Endothelial cell of umbilical vein (primary cell): ENCODE data around the gene TUFM. TPM values are rescaled to one million over a fixed set of nuclear protein-coding genes. Genes with fewer than 3 reads are reported as not detected.

Experiments used
- BruUV-seq: library from RNA; stranded (reverse); fragments of 400-500 nt; replicated peaks from 2 replicates; lab custom pipeline; 2021; lab: Mats Ljungman, UMichigan
- CTCF ChIA-PET: fragments of 300-600, 350-600 bp; sonication (Branson Sonifier 250); formaldehyde crosslinking; loops from one replicate; lab custom pipeline; 2021; ENCODE audit warnings: antibody characterized with exemption, inconsistent platforms; lab: Charles Lee
- POLR2A ChIA-PET: fragments of 300-600, 350-600 bp; sonication (Branson Sonifier 250); formaldehyde crosslinking; loops from one replicate; lab custom pipeline; 2021; ENCODE audit warnings: antibody characterized with exemption, inconsistent platforms; lab: Charles Lee
- DNase-seq: peaks from one replicate; pipeline ENCODE4 v3.0.0-alpha.2; 2011; ENCODE audit warnings: low read depth, low spot score
- FAIRE-seq: peaks from 2 replicates; lab custom pipeline; 2011; peaks lifted over from hg19 to GRCh38; lab: Jason Lieb, UNC
- H2AFZ ChIP-seq: 2 replicates; pipeline ENCODE4 v1.6.0; 2012; ENCODE audit warnings: low read depth, low read length, control low read depth, inconsistent platforms
- H3K27ac ChIP-seq: 2 replicates; pipeline ENCODE4 v1.5.1; 2011; ENCODE audit warnings: low read depth, mild to moderate bottlenecking, control low read depth, low read length, moderate library complexity; ENCODE audit not compliant: insufficient read depth
- H3K27me3 ChIP-seq, 2 experiments: 2 replicates each; pipeline versions ENCODE4 v1.6.0 to v1.6.1; 2011; ENCODE audit warnings: low read length in 2 of 2, mixed read lengths in 1 of 2; ENCODE audit not compliant: control insufficient read depth in 2 of 2, insufficient read depth in 2 of 2
- H3K36me3 ChIP-seq, 2 experiments: 2 replicates in 1 of 2; 3 replicates in 1 of 2; pipeline ENCODE4 v1.5.1; 2011; ENCODE audit warnings: low read length in 2 of 2, mild to moderate bottlenecking in 1 of 2, moderate library complexity in 1 of 2; ENCODE audit not compliant: control insufficient read depth in 2 of 2, insufficient read depth in 2 of 2; ENCODE audit errors: extremely low read depth in 1 of 2
- H3K4me1 ChIP-seq: 3 replicates; pipeline ENCODE4 v1.5.1; 2011; ENCODE audit warnings: mild to moderate bottlenecking, low read length; ENCODE audit not compliant: control insufficient read depth, insufficient read depth; ENCODE audit errors: extremely low read depth
- H3K4me2 ChIP-seq: 2 replicates; pipeline ENCODE4 v1.6.1; 2011; ENCODE audit warnings: low read length, control low read depth, mixed read lengths; ENCODE audit not compliant: insufficient read depth
- H3K4me3 ChIP-seq, 3 experiments: fragments of 200-600 bp in 1 of 3; sonication (generic), shearing (Covaris generic) in 1 of 3; replicated peaks in 1 of 3; 2 replicates each; pipeline ENCODE4 v1.5.1; 2011 to 2016; ENCODE audit warnings: control low read depth in 3 of 3, low read length in 3 of 3, mild to moderate bottlenecking in 2 of 3, inconsistent platforms in 1 of 3, low read depth in 1 of 3, moderate library complexity in 1 of 3; ENCODE audit not compliant: insufficient read depth in 1 of 3
- H3K79me2 ChIP-seq: 2 replicates; pipeline ENCODE4 v1.6.0; 2012; ENCODE audit warnings: low read length, inconsistent platforms; ENCODE audit not compliant: control insufficient read depth, insufficient read depth
- H3K9ac ChIP-seq: replicated peaks from 2 replicates; pipeline ENCODE3; 2011; ENCODE audit warnings: low read length, control low read depth; ENCODE audit not compliant: insufficient read depth; ENCODE audit errors: extremely low read depth
- H3K9me1 ChIP-seq: replicated peaks from 3 replicates; pipeline ENCODE4 v1.6.0; 2011; ENCODE audit warnings: mild to moderate bottlenecking, low read length; ENCODE audit not compliant: control insufficient read depth, insufficient read depth; ENCODE audit errors: extremely low read depth
- H3K9me3 ChIP-seq: replicated peaks from 2 replicates; pipeline ENCODE4 v1.5.1; 2012; ENCODE audit warnings: low read length, inconsistent platforms; ENCODE audit not compliant: control insufficient read depth, insufficient read depth
- H4K20me1 ChIP-seq: replicated peaks from 2 replicates; pipeline ENCODE3; 2011; ENCODE audit warnings: mild to moderate bottlenecking, low read length; ENCODE audit not compliant: control insufficient read depth, insufficient read depth; ENCODE audit errors: extremely low read depth
- EZH2 ChIP-seq: IDR thresholded peaks from 2 replicates; pipeline ENCODE4 v1.6.1; 2012; ENCODE audit warnings: borderline replicate concordance, low read depth, mild to moderate bottlenecking, moderate library complexity, low read length, inconsistent platforms; ENCODE audit not compliant: severe bottlenecking
- FOS ChIP-seq: IDR thresholded peaks from 2 replicates; pipeline ENCODE4 v1.6.1; 2011; ENCODE audit warnings: mild to moderate bottlenecking, low read length, moderate library complexity, borderline replicate concordance; ENCODE audit not compliant: insufficient read depth
- GATA2 ChIP-seq: IDR thresholded peaks from 2 replicates; pipeline ENCODE4 v1.7.0; 2011; ENCODE audit warnings: low read depth, mild to moderate bottlenecking, moderate library complexity, mixed read lengths, low read length; ENCODE audit not compliant: insufficient read length, insufficient read depth
- JUN ChIP-seq: IDR thresholded peaks from 2 replicates; pipeline ENCODE4 v1.6.1; 2011; ENCODE audit warnings: borderline replicate concordance, low read depth; ENCODE audit not compliant: insufficient read length, insufficient read depth
- MYC ChIP-seq: IDR thresholded peaks from one replicate; pipeline ENCODE4 v1.6.1; 2011; ENCODE audit warnings: mild to moderate bottlenecking, low read depth, low read length
- POLR2A ChIP-seq: IDR thresholded peaks from 2 replicates; pipeline ENCODE4 v1.6.1; 2012; ENCODE audit warnings: low read depth, mild to moderate bottlenecking, control low read depth, low read length
- POLR2AphosphoS5 ChIP-seq: IDR thresholded peaks from 2 replicates; pipeline ENCODE4 v1.6.1; 2012; ENCODE audit warnings: low read depth, mild to moderate bottlenecking, control low read depth, low read length, moderate library complexity; ENCODE audit not compliant: insufficient read depth
- dilution Hi-C: fragments of 300-500 bp; cut with MboI; formaldehyde crosslinking; loops from one replicate; pipeline ENCODE4 v1.15.0; 2019; ENCODE audit warnings: low sequenced_read_pairs; ENCODE audit not compliant: extremely low pct_ligation_motif_present
- intact Hi-C: fragments of 100-400 bp; cut with micrococcal nuclease; formaldehyde crosslinking; loops from one replicate; pipeline ENCODE4 v1.10.0; 2022
- polyA plus RNA-seq, 4 experiments: library from polyadenylated mRNA; depleted of rRNA in 3 of 4; stranded (reverse) in 3 of 4; unstranded in 1 of 4; fragments of >200 nt; gene quantifications; 2 replicates each; pipeline versions ENCODE4 v1.2.1 to v1.2.3, GENCODE V29; 2011 to 2012; ENCODE audit warnings: missing spikeins in 1 of 4
- total RNA-seq: library from RNA; stranded (reverse); gene quantifications from 2 replicates; pipeline ENCODE4 v1.2.3, GENCODE V29; 2021
- TF ChIP-seq, protein P1 (sequence below): IDR thresholded peaks from 2 replicates; pipeline ENCODE4 v1.6.1; 2011; ENCODE audit not compliant: insufficient read depth, insufficient read length
- TF ChIP-seq, protein P2 (sequence below), 2 donors: IDR thresholded peaks; 1 replicate in 1 of 2; 2 replicates in 1 of 2; pipeline ENCODE4 v1.5.1; 2011; ENCODE audit warnings: low read length in 2 of 2, mild to moderate bottlenecking in 2 of 2, moderate library complexity in 2 of 2, control low read depth in 1 of 2, inconsistent platforms in 1 of 2, low read depth in 1 of 2; ENCODE audit not compliant: insufficient read depth in 1 of 2; ENCODE audit errors: extremely low read depth in 1 of 2

Gene TUFM
- total and polyA plus RNA-seq, 2 donors (not counting 3 experiments of a cell fraction or from before 2014, with no cell fraction given) = 186 to 227 TPM

- H2AFZ ChIP-seq = no peak overlapping the region
- TF ChIP-seq, protein P1, sequence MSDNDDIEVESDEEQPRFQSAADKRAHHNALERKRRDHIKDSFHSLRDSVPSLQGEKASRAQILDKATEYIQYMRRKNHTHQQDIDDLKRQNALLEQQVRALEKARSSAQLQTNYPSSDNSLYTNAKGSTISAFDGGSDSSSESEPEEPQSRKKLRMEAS = no peak
- TF ChIP-seq, protein P2, sequence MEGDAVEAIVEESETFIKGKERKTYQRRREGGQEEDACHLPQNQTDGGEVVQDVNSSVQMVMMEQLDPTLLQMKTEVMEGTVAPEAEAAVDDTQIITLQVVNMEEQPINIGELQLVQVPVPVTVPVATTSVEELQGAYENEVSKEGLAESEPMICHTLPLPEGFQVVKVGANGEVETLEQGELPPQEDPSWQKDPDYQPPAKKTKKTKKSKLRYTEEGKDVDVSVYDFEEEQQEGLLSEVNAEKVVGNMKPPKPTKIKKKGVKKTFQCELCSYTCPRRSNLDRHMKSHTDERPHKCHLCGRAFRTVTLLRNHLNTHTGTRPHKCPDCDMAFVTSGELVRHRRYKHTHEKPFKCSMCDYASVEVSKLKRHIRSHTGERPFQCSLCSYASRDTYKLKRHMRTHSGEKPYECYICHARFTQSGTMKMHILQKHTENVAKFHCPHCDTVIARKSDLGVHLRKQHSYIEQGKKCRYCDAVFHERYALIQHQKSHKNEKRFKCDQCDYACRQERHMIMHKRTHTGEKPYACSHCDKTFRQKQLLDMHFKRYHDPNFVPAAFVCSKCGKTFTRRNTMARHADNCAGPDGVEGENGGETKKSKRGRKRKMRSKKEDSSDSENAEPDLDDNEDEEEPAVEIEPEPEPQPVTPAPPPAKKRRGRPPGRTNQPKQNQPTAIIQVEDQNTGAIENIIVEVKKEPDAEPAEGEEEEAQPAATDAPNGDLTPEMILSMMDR (IDR thresholded peaks at IDR 0.05; ENCODE audit: extremely low read depth in 1 of 2, insufficient read depth in 1 of 2, low read depth in 1 of 2, low read length in 2 of 2) = no peak
- TF ChIP-seq POLR2A (no peak), EZH2 (no peak), JUN (no peak), POLR2AphosphoS5 (no peak), MYC (no peak), FOS (no peak), GATA2 (no peak)
- POLR2A ChIA-PET = no interaction called here
- H3K36me3 ChIP-seq = peaks cover 25 to 31% of the 10 kb centered on the region in 2 experiments
- H3K4me3 ChIP-seq = peak overlapping the region; percentile 38 to 93 (median 77)
- intact Hi-C loops (loop anchor here (1.0 kb wide), 4 partner anchors 22 to 121 kb away; partner anchors contain the start of genes RABEP2, SH2B1 and TUFM), dilution Hi-C loops (no loop called here)
- TSS peak; percentile 31 for BruUV-seq
- H3K9me1 ChIP-seq = no peaks in the 10 kb centered on the region
- H3K4me2 ChIP-seq = peak overlapping the region; percentile 97
- DNase-seq = no peak
- peaks cover 16% of the 10 kb centered on the region for H3K4me1 ChIP-seq
- no peaks in the 10 kb centered on the region for H3K27me3 ChIP-seq
- peak overlapping the region; percentile 95 for H3K9ac ChIP-seq
- peaks cover 52% of the 10 kb centered on the region for H3K79me2 ChIP-seq
- no peaks in the 10 kb centered on the region for H3K9me3 ChIP-seq
- H4K20me1 ChIP-seq = no peaks in the 10 kb centered on the region
- H3K27ac ChIP-seq = peak overlapping the region; percentile 67
- CTCF ChIA-PET = no interaction called here
- FAIRE-seq = no peak
Observed at GRCh38 chr16:28824717-28824973, 21.5 kb downstream of the TUFM start.
